Measurements from ENCODE around the gene ELP2. TPM values are rescaled to one million over a fixed set of nuclear protein-coding genes. Genes with fewer than 3 reads are reported as not detected.
A peak's percentile ranks its signal among the peaks of the same experiment; 100 is the strongest.

ELP2 gene
- total RNA-seq, 1 donor from 2014 or later: 49.7 TPM

GRCh38 chr18:36175481-36175880, 45.8 kb downstream of the ELP2 start:
- Histone ChIP-seq H3K4me1 (peaks cover 13% of the 10 kb centered on the region), H3K9me3 (replicated peaks) (no peaks in the 10 kb centered on the region), H3K27me3 (ENCODE audit: low read depth) (no peaks in the 10 kb centered on the region), H3K36me3 (peaks cover 60% of the 10 kb centered on the region), H3K27ac (replicated peaks) (no peak overlapping the region), H3K4me3 (no peak overlapping the region)
- TF ChIP-seq, protein P1, sequence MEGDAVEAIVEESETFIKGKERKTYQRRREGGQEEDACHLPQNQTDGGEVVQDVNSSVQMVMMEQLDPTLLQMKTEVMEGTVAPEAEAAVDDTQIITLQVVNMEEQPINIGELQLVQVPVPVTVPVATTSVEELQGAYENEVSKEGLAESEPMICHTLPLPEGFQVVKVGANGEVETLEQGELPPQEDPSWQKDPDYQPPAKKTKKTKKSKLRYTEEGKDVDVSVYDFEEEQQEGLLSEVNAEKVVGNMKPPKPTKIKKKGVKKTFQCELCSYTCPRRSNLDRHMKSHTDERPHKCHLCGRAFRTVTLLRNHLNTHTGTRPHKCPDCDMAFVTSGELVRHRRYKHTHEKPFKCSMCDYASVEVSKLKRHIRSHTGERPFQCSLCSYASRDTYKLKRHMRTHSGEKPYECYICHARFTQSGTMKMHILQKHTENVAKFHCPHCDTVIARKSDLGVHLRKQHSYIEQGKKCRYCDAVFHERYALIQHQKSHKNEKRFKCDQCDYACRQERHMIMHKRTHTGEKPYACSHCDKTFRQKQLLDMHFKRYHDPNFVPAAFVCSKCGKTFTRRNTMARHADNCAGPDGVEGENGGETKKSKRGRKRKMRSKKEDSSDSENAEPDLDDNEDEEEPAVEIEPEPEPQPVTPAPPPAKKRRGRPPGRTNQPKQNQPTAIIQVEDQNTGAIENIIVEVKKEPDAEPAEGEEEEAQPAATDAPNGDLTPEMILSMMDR (IDR thresholded peaks at IDR 0.05; ENCODE audit: borderline replicate concordance): no peak
- DNase-seq: no peak
- intact Hi-C loops (cut with micrococcal nuclease): no loop called here

- H3K27me3 ChIP-seq (ENCODE audit: low read depth): no peaks in the 10 kb centered on the region
- H3K27ac ChIP-seq (replicated peaks): no peak overlapping the region
- no peak for DNase-seq
- peaks cover 17% of the 10 kb centered on the region for H3K4me1 ChIP-seq
- H3K4me3 ChIP-seq: no peak overlapping the region
- intact Hi-C loops (cut with micrococcal nuclease): no loop called here
- no peaks in the 10 kb centered on the region for H3K9me3 ChIP-seq (replicated peaks)
- TF ChIP-seq, protein P1 (IDR thresholded peaks at IDR 0.05; ENCODE audit: borderline replicate concordance): no peak
- peaks cover 53% of the 10 kb centered on the region for H3K36me3 ChIP-seq
Observed at GRCh38 chr18:36176177-36176584, 46.5 kb downstream of the ELP2 start.

DNA sequence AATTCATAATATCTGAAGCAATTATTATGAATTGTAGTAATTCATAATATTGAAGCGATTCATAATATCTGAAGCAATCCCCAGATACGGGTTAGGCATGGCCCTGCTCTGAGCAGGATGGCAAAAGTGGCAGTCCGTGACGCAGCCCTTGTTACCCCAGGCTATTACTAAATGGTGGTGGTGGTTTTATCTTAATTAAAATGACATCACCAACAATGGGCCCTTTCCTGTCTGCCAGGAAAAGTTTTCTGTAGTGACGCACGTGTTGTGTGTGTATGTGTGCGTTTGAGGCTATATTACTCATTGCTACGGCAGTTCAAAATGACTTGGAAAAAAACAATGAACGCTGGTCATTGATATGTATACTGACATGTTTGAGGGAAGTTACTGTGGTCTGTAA, 47.0 kb downstream of the ELP2 start:
- Histone ChIP-seq H3K36me3 (peaks cover 48% of the 10 kb centered on the region), H3K4me3 (no peak overlapping the region), H3K4me1 (peaks cover 17% of the 10 kb centered on the region), H3K9me3 (replicated peaks) (no peaks in the 10 kb centered on the region), H3K27ac (replicated peaks) (no peak overlapping the region), H3K27me3 (ENCODE audit: low read depth) (no peaks in the 10 kb centered on the region)
- no peak for DNase-seq
- TF ChIP-seq, protein P1 (IDR thresholded peaks at IDR 0.05; ENCODE audit: borderline replicate concordance): no peak
- intact Hi-C loops (cut with micrococcal nuclease): no loop called here

DNA sequence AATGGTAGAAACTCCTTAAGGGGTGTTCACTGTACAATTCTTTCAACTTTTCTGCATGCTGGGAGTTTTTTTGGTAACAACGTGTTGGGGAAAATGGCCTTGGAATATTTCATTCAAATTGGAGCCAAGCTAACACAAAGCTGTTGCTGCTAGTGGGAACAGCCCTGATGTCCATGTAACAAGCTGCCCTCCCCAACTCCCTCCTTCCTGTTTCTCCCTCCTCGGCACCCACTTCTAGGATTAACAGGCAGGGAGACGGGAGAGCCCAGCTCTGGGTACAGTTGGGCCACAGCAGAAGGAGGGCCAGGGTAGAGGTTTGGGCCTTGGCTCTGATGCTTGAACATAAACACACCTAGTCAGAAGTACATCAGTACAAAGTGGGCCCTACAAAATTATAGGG, 48.2 kb downstream of the ELP2 start:
- Histone ChIP-seq H3K27ac (replicated peaks) (no peak overlapping the region), H3K4me1 (peaks cover 24% of the 10 kb centered on the region), H3K36me3 (peaks cover 36% of the 10 kb centered on the region), H3K27me3 (ENCODE audit: low read depth) (no peaks in the 10 kb centered on the region), H3K4me3 (no peak overlapping the region), H3K9me3 (replicated peaks) (no peaks in the 10 kb centered on the region)
- intact Hi-C loops (cut with micrococcal nuclease): no loop called here
- no peak for DNase-seq
- TF ChIP-seq, protein P1 (IDR thresholded peaks at IDR 0.05; ENCODE audit: borderline replicate concordance): no peak

GRCh38 chr18:36179562-36180355, 50.1 kb downstream of the ELP2 start:
- Histone ChIP-seq H3K27me3 (ENCODE audit: low read depth) (no peaks in the 10 kb centered on the region), H3K4me1 (peaks cover 24% of the 10 kb centered on the region), H3K27ac (replicated peaks) (peak overlapping the region; percentile 2), H3K36me3 (peaks cover 17% of the 10 kb centered on the region), H3K9me3 (replicated peaks) (no peaks in the 10 kb centered on the region), H3K4me3 (no peak overlapping the region)
- TF ChIP-seq, protein P1 (IDR thresholded peaks at IDR 0.05; ENCODE audit: borderline replicate concordance): no peak
- peak; percentile 77 for DNase-seq
- intact Hi-C loops (cut with micrococcal nuclease): no loop called here

Data from left ventricle myocardium inferior (tissue), 1 donor.